ENCODE results near the gene FAM181A. TPM values are rescaled to one million over a fixed set of nuclear protein-coding genes. Genes with fewer than 3 reads are reported as not detected.

Gene FAM181A
- total RNA-seq, 1 experiment from 2014 or later = not detected

- H2BK15ac ChIP-seq (ENCODE audit: low read depth, low read length) = no peak overlapping the region
- H3K9ac ChIP-seq (ENCODE audit: extremely low read depth, insufficient read length, low read length) = no peak overlapping the region
- Mint-ChIP-seq H3K4me3 (no peak overlapping the region; a peak in 1 of 5 replicates), H3K4me1 (peaks cover 6 to 7% of the 10 kb centered on the region in 2 experiments), H3K36me3 (ENCODE audit: insufficient read depth in 1 of 3, low read depth in 3 of 3) (peaks cover 5 to 7% (median 5%) of the 10 kb centered on the region in 3 experiments; a peak in 6 of 7 replicates), H3K27ac (no peak overlapping the region), H3K27me3 (ENCODE audit: low read depth) (peaks cover 4% of the 10 kb centered on the region), H3K9me3 (peaks cover 10 to 12% of the 10 kb centered on the region in 2 experiments; a peak in 4 of 5 replicates)
- no CpG with 5 or more reads among the region's 1 CpG for WGBS (ENCODE audit: extremely low coverage, insufficient read length, low lambda C conversion rate)
- H3K79me1 ChIP-seq (ENCODE audit: insufficient read depth, low read depth, low read length, poor library complexity, severe bottlenecking) = no peaks in the 10 kb centered on the region
- no peak overlapping the region for H3K4ac ChIP-seq (ENCODE audit: low read depth, low read length)
- H2AFZ ChIP-seq (ENCODE audit: low read length) = no peak overlapping the region
- no peak overlapping the region for H3T11ph ChIP-seq (ENCODE audit: low read length)
- H3K23me2 ChIP-seq (ENCODE audit: insufficient read length, low read depth, low read length, poor library complexity, severe bottlenecking) = no peaks in the 10 kb centered on the region
- H3K9me3 ChIP-seq (ENCODE audit: control insufficient read depth, low read depth, low read length) = no peaks in the 10 kb centered on the region
- no peak overlapping the region for H4K5ac ChIP-seq (ENCODE audit: insufficient read length, low read depth, low read length)
- H2BK20ac ChIP-seq (ENCODE audit: low read depth, low read length, poor library complexity, severe bottlenecking) = no peak overlapping the region
- H3K4me2 ChIP-seq (ENCODE audit: insufficient read depth, insufficient read length, low read length) = no peak overlapping the region
- H3K4me1 ChIP-seq (ENCODE audit: insufficient read depth, low read length) = no peaks in the 10 kb centered on the region
- H2BK120ac ChIP-seq (ENCODE audit: low read depth, low read length, poor library complexity, severe bottlenecking) = no peak overlapping the region
- no peak for TF ChIP-seq CTCF (conservative IDR thresholded peaks at IDR 0.05)
- no peak overlapping the region for H3K56ac ChIP-seq (ENCODE audit: insufficient read length, low read depth, low read length)
- H3K79me2 ChIP-seq (ENCODE audit: insufficient read depth, low read length) = no peaks in the 10 kb centered on the region
- H3K18ac ChIP-seq (ENCODE audit: insufficient read length, low read depth, low read length) = no peak overlapping the region
- H2BK12ac ChIP-seq (ENCODE audit: insufficient read length, low read depth, low read length) = no peak overlapping the region
- no peak overlapping the region for H3K14ac ChIP-seq (ENCODE audit: insufficient read depth, low read length)
- no peaks in the 10 kb centered on the region for H4K20me1 ChIP-seq (ENCODE audit: control insufficient read depth, insufficient read depth, insufficient read length)
- no peak overlapping the region for H4K91ac ChIP-seq (ENCODE audit: insufficient read length, low read depth, low read length)
- no peak overlapping the region for H2AK5ac ChIP-seq (ENCODE audit: insufficient read length, low read length)
- H4K8ac ChIP-seq (replicated peaks; ENCODE audit: insufficient read length, low read depth, low read length) = no peak overlapping the region
- H3K23ac ChIP-seq (ENCODE audit: insufficient read length, low read depth, low read length) = no peak overlapping the region
- no peak overlapping the region for H2BK5ac ChIP-seq (ENCODE audit: insufficient read length, low read length)
- H3K27me3 ChIP-seq (ENCODE audit: insufficient read depth, low read length) = no peaks in the 10 kb centered on the region
- no peak overlapping the region for H3K27ac ChIP-seq (ENCODE audit: insufficient read length, low read depth, low read length)
- DNase-seq = no peak
These were observed 42.2 kb upstream of the FAM181A start for GRCh38 chr14:93884950-93885349.

Measured in H9 (cell line).